ENCODE measurements around the gene AP2A2.

GRCh38 chr11:1041471-1041870 lies 115.8 kb downstream of the AP2A2 start:
- no peak for TF ChIP-seq POLR2AphosphoS5 (IDR thresholded peaks at IDR 0.05; ENCODE audit: borderline replicate concordance, low read depth, low read length)
- TF ChIP-seq EZH2 (IDR thresholded peaks at IDR 0.05) = no peak

Measured in SK-N-MC (cell line).